Mucosa of rectum (tissue), 2 donors: ENCODE data around the gene RAI2.
"Not testable (repeated sequence)": the region's sequence is repeated elsewhere in the genome, so short reads cannot be mapped to it uniquely, and the experiment has no call there.

Experiments
- H3K27ac ChIP-seq, 2 donors: one replicate each; pipeline ENCODE4 v1.7.0; 2013; ENCODE audit warnings: inconsistent platforms in 2 of 2, low read depth in 2 of 2, low read length in 2 of 2
- H3K27me3 ChIP-seq, 2 donors: one replicate each; pipeline ENCODE4 v1.7.0; 2013; ENCODE audit warnings: low read length in 2 of 2; ENCODE audit not compliant: control insufficient read depth in 2 of 2, insufficient read depth in 2 of 2
- H3K36me3 ChIP-seq, 2 donors: one replicate each; pipeline ENCODE4 v1.7.0; 2013; ENCODE audit warnings: low read length in 2 of 2; ENCODE audit not compliant: control insufficient read depth in 2 of 2, insufficient read depth in 2 of 2
- H3K4me1 ChIP-seq, 2 donors: one replicate each; pipeline ENCODE4 v1.7.0; 2013; ENCODE audit warnings: low read length in 2 of 2, mild to moderate bottlenecking in 1 of 2; ENCODE audit not compliant: control insufficient read depth in 2 of 2, insufficient read depth in 2 of 2
- H3K4me3 ChIP-seq, 2 donors: one replicate each; pipeline ENCODE4 v1.7.0; 2013; ENCODE audit warnings: low read length in 2 of 2
- H3K9ac ChIP-seq, 2 donors: one replicate each; pipeline ENCODE4 v1.7.0; 2013; ENCODE audit warnings: low read length in 2 of 2, low read depth in 1 of 2, mild to moderate bottlenecking in 1 of 2
- H3K9me3 ChIP-seq, 2 donors: one replicate each; pipeline ENCODE4 v1.7.0; 2013; ENCODE audit warnings: low read length in 2 of 2; ENCODE audit not compliant: control insufficient read depth in 2 of 2
- donor health status: healthy.
- donor health status: Normal muscosa, but diverticular disease.

RAI2 gene

GRCh38 chrX:17788956-17789562, 72.0 kb downstream of the RAI2 start:
- no peak overlapping the region for H3K9ac ChIP-seq
- H3K4me3 ChIP-seq, result no peak overlapping the region
- H3K36me3 ChIP-seq, result no peaks in the 10 kb centered on the region
- H3K9me3 ChIP-seq, result no peaks in the 10 kb centered on the region
- no peaks in the 10 kb centered on the region for H3K4me1 ChIP-seq
- no peak overlapping the region for H3K27ac ChIP-seq
- peaks cover 3 to 7% of the 10 kb centered on the region in 2 donors for H3K27me3 ChIP-seq

- Histone ChIP-seq H3K27me3 (peaks cover 3 to 7% of the 10 kb centered on the region in 2 donors), H3K27ac (no peak overlapping the region), H3K9me3 (no peaks in the 10 kb centered on the region), H3K36me3 (no peaks in the 10 kb centered on the region), H3K4me1 (no peaks in the 10 kb centered on the region), H3K9ac (no peak overlapping the region), H3K4me3 (no peak overlapping the region)
These were observed 72.7 kb downstream of the RAI2 start for GRCh38 chrX:17788439-17788838.

- Histone ChIP-seq H3K4me3 (no peak overlapping the region), H3K4me1 (no peaks in the 10 kb centered on the region), H3K27me3 (peaks cover 3 to 7% of the 10 kb centered on the region in 2 donors), H3K9me3 (no peaks in the 10 kb centered on the region), H3K9ac (no peak overlapping the region), H3K36me3 (no peaks in the 10 kb centered on the region), H3K27ac (no peak overlapping the region)
These were observed 73.5 kb downstream of the RAI2 start for GRCh38 chrX:17787557-17787956.

- H3K27me3 ChIP-seq, H3K9me3 ChIP-seq, H3K27ac ChIP-seq, H3K36me3 ChIP-seq, H3K4me1 ChIP-seq, H3K9ac ChIP-seq: not testable (repeated sequence)
- H3K4me3 ChIP-seq, result peak overlapping the region in 1 of 2 donors; percentile 37
These were observed 74.3 kb downstream of the RAI2 start for GRCh38 chrX:17786554-17787347.

- Histone ChIP-seq H3K36me3 (no peaks in the 10 kb centered on the region), H3K27ac (no peak overlapping the region), H3K9me3 (peaks cover 0 to 4% of the 10 kb centered on the region in 2 donors), H3K9ac (no peak overlapping the region), H3K27me3 (peaks cover 0 to 2% of the 10 kb centered on the region in 2 donors), H3K4me1 (no peaks in the 10 kb centered on the region), H3K4me3 (no peak overlapping the region)
These were observed 81.7 kb downstream of the RAI2 start for GRCh38 chrX:17779434-17779833.

- Histone ChIP-seq H3K9me3 (peaks cover 0 to 4% of the 10 kb centered on the region in 2 donors), H3K4me1 (no peaks in the 10 kb centered on the region), H3K27ac (no peak overlapping the region), H3K27me3 (peaks cover 0 to 5% of the 10 kb centered on the region in 2 donors), H3K9ac (no peak overlapping the region), H3K36me3 (no peaks in the 10 kb centered on the region), H3K4me3 (no peak overlapping the region)
These were observed 82.1 kb downstream of the RAI2 start for GRCh38 chrX:17778997-17779396.

- Histone ChIP-seq H3K9me3 (no peaks in the 10 kb centered on the region), H3K27ac (no peak overlapping the region), H3K4me1 (no peaks in the 10 kb centered on the region), H3K9ac (no peak overlapping the region), H3K27me3 (peaks cover 0 to 20% of the 10 kb centered on the region in 2 donors), H3K4me3 (no peak overlapping the region), H3K36me3 (no peaks in the 10 kb centered on the region)
These were observed 87.0 kb downstream of the RAI2 start for GRCh38 chrX:17774053-17774452.

GRCh38 chrX:17773221-17773876, 87.7 kb downstream of the RAI2 start:
- H3K9ac ChIP-seq, result no peak overlapping the region
- no peak overlapping the region for H3K27ac ChIP-seq
- no peaks in the 10 kb centered on the region for H3K4me1 ChIP-seq
- H3K4me3 ChIP-seq, result no peak overlapping the region
- no peaks in the 10 kb centered on the region for H3K9me3 ChIP-seq
- no peaks in the 10 kb centered on the region for H3K36me3 ChIP-seq
- H3K27me3 ChIP-seq, result peaks cover 0 to 20% of the 10 kb centered on the region in 2 donors

GRCh38 chrX:17769701-17770269, 91.3 kb downstream of the RAI2 start:
- Histone ChIP-seq H3K36me3 (no peaks in the 10 kb centered on the region), H3K27ac (no peak overlapping the region), H3K4me1 (no peaks in the 10 kb centered on the region), H3K9ac (no peak overlapping the region), H3K4me3 (no peak overlapping the region), H3K9me3 (no peaks in the 10 kb centered on the region), H3K27me3 (peaks cover 0 to 18% of the 10 kb centered on the region in 2 donors)

GRCh38 chrX:17768997-17769396, 92.1 kb downstream of the RAI2 start:
- H3K36me3 ChIP-seq, result no peaks in the 10 kb centered on the region
- H3K9me3 ChIP-seq, result no peaks in the 10 kb centered on the region
- H3K27ac ChIP-seq, result no peak overlapping the region
- H3K9ac ChIP-seq, result no peak overlapping the region
- H3K4me3 ChIP-seq, result no peak overlapping the region
- peaks cover 0 to 15% of the 10 kb centered on the region in 2 donors for H3K27me3 ChIP-seq
- no peaks in the 10 kb centered on the region for H3K4me1 ChIP-seq
